ENCODE data around the gene PCDHGA1. TPM values are rescaled to one million over a fixed set of nuclear protein-coding genes. Genes with fewer than 3 reads are reported as not detected.

The PCDHGA1 gene
- total and polyA plus RNA-seq, 4 donors, result 0.05 to 0.08 (median 0.05) TPM; not detected in 1

GRCh38 chr5:141513627-141514329 is 183.5 kb downstream of the PCDHGA1 start:
- Histone ChIP-seq H3K9ac (ENCODE audit: low read depth in 1 of 2, low read length in 2 of 2) (peak overlapping the region in 1 of 2 donors; percentile 19), H3K9me3 (ENCODE audit: control insufficient read depth in 4 of 4, low read length in 3 of 4) (no peaks in the 10 kb centered on the region), H3K36me3 (ENCODE audit: control insufficient read depth in 4 of 4, insufficient read depth in 3 of 4, low read depth in 1 of 4, low read length in 3 of 4) (peaks cover 13 to 32% (median 26%) of the 10 kb centered on the region in 4 donors), H3K27ac (ENCODE audit: low read depth in 1 of 2, low read length in 2 of 2) (peak overlapping the region; percentile 58 to 72), H3K4me1 (ENCODE audit: control insufficient read depth in 4 of 4, insufficient read depth in 4 of 4, low read length in 3 of 4) (peaks cover 4 to 20% (median 7%) of the 10 kb centered on the region in 4 donors), H3K27me3 (ENCODE audit: control insufficient read depth in 4 of 4, insufficient read depth in 4 of 4, low read length in 3 of 4) (no peaks in the 10 kb centered on the region), H3K4me3 (ENCODE audit: low read depth in 1 of 3, low read length in 3 of 3) (peak overlapping the region in 2 of 3 donors; percentile 27 to 51)
- DNase-seq (ENCODE audit: low spot score), result peak; percentile 57
- TF ChIP-seq SP1 (IDR thresholded peaks at IDR 0.05), result peak; percentile 25
- no peak for TF ChIP-seq REST (IDR thresholded peaks at IDR 0.05)
- TF ChIP-seq YY1 (IDR thresholded peaks at IDR 0.05), result no peak
- 46% methylated on average over 29 of the region's 29 CpGs for WGBS

- H3K9ac ChIP-seq (ENCODE audit: low read depth in 1 of 2, low read length in 2 of 2), result no peak overlapping the region
- H3K9me3 ChIP-seq (ENCODE audit: control insufficient read depth in 4 of 4, low read length in 3 of 4), result no peaks in the 10 kb centered on the region
- no peaks in the 10 kb centered on the region for H3K27me3 ChIP-seq (ENCODE audit: control insufficient read depth in 4 of 4, insufficient read depth in 4 of 4, low read length in 3 of 4)
- H3K36me3 ChIP-seq (ENCODE audit: control insufficient read depth in 4 of 4, insufficient read depth in 3 of 4, low read depth in 1 of 4, low read length in 3 of 4), result peaks cover 17 to 40% (median 33%) of the 10 kb centered on the region in 4 donors
- no peak overlapping the region for H3K4me3 ChIP-seq (ENCODE audit: low read depth in 1 of 3, low read length in 3 of 3)
- TF ChIP-seq MAX (IDR thresholded peaks at IDR 0.05), result no peak
- TF ChIP-seq RAD21 (IDR thresholded peaks at IDR 0.05), result no peak
- no peak for TF ChIP-seq SP1 (IDR thresholded peaks at IDR 0.05)
- no peak for TF ChIP-seq FOXA1 (IDR thresholded peaks at IDR 0.05)
- no peak for TF ChIP-seq GABPA (IDR thresholded peaks at IDR 0.05 in 1 of 2, conservative IDR thresholded peaks at IDR 0.05 in 1 of 2)
- TF ChIP-seq HNF4A (conservative IDR thresholded peaks at IDR 0.05), result no peak
- TF ChIP-seq REST (IDR thresholded peaks at IDR 0.05), result no peak
- TF ChIP-seq ZBTB33 (IDR thresholded peaks at IDR 0.05), result no peak
- TF ChIP-seq CTCF (IDR thresholded peaks at IDR 0.05; ENCODE audit: low read depth, low read length, missing input control), result no peak
- TF ChIP-seq TAF1 (conservative IDR thresholded peaks at IDR 0.05), result no peak
- no peak for TF ChIP-seq RXRA (IDR thresholded peaks at IDR 0.05)
- no peak for TF ChIP-seq EGR1 (IDR thresholded peaks at IDR 0.05; ENCODE audit: low read depth in 2 of 2)
- no peak for TF ChIP-seq ATF3 (IDR thresholded peaks at IDR 0.05)
- 81% methylated on average over 6 of the region's 6 CpGs for WGBS
- H3K27ac ChIP-seq (ENCODE audit: low read depth in 1 of 2, low read length in 2 of 2), result peak overlapping the region; percentile 58 to 72
- peaks cover 4 to 20% (median 7%) of the 10 kb centered on the region in 4 donors for H3K4me1 ChIP-seq (ENCODE audit: control insufficient read depth in 4 of 4, insufficient read depth in 4 of 4, low read length in 3 of 4)
- no peak for DNase-seq (ENCODE audit: low spot score)
Observed at GRCh38 chr5:141514330-141515133, 184.2 kb downstream of the PCDHGA1 start.

Measured in liver (tissue), 9 donors.